Parathyroid adenoma (tissue), 2 donors: ENCODE results near the gene NFYB.
"Not testable (repeated sequence)": the region's sequence is repeated elsewhere in the genome, so short reads cannot be mapped to it uniquely, and the experiment has no call there.

ENCODE experiments used
- H2AFZ ChIP-seq: fragments of 300-600 bp; sonication (generic); one replicate; pipeline ENCODE4 v1.7.0; 2017; ENCODE audit warnings: antibody characterized with exemption, mild to moderate bottlenecking
- H3K27ac ChIP-seq: fragments of 300-600 bp; sonication (generic); one replicate; pipeline ENCODE4 v1.7.0; 2017
- H3K27me3 ChIP-seq: fragments of 300-600 bp; sonication (generic); one replicate; pipeline ENCODE4 v1.7.0; 2017; ENCODE audit warnings: low read length; ENCODE audit not compliant: control insufficient read depth, insufficient read depth
- H3K36me3 ChIP-seq: fragments of 300-600 bp; sonication (generic); one replicate; pipeline ENCODE4 v1.7.0; 2017; ENCODE audit warnings: low read length; ENCODE audit not compliant: control insufficient read depth, insufficient read depth
- H3K4me1 ChIP-seq: fragments of 300-600 bp; sonication (generic); one replicate; pipeline ENCODE4 v1.7.0; 2017; ENCODE audit warnings: control low read depth
- H3K4me2 ChIP-seq: fragments of 300-600 bp; sonication (generic); one replicate; pipeline ENCODE4 v1.7.0; 2017; ENCODE audit warnings: low read length
- H3K4me3 ChIP-seq: fragments of 300-600 bp; sonication (generic); one replicate; pipeline ENCODE4 v1.7.0; 2017; ENCODE audit warnings: low read depth, low read length
- H3K79me2 ChIP-seq: fragments of 300-600 bp; sonication (generic); one replicate; pipeline ENCODE4 v1.7.0; 2017; ENCODE audit warnings: control low read depth
- H3K9ac ChIP-seq: fragments of 300-600 bp; sonication (generic); one replicate; pipeline ENCODE4 v1.7.0; 2017; ENCODE audit warnings: mild to moderate bottlenecking
- H3K9me3 ChIP-seq: fragments of 300-600 bp; sonication (generic); one replicate; pipeline ENCODE4 v1.7.0; 2017; ENCODE audit warnings: low read length; ENCODE audit not compliant: control insufficient read depth
- TF ChIP-seq, protein P1 (sequence below): fragments of 300-600 bp; sonication (generic); IDR thresholded peaks from one replicate; pipeline ENCODE4 v1.7.0; 2017; ENCODE audit warnings: antibody characterized with exemption, mild to moderate bottlenecking
- donor health status: primary hyperparathyroidism.

NFYB gene

GRCh38 chr12:104122298-104122697, 15.7 kb downstream of the NFYB start:
- H3K4me2 ChIP-seq = no peak overlapping the region
- no peaks in the 10 kb centered on the region for H3K9me3 ChIP-seq
- H3K9ac ChIP-seq = no peak overlapping the region
- H3K4me3 ChIP-seq = no peak overlapping the region
- no peak overlapping the region for H3K27ac ChIP-seq
- no peaks in the 10 kb centered on the region for H3K79me2 ChIP-seq
- no peak overlapping the region for H2AFZ ChIP-seq
- H3K4me1 ChIP-seq = no peaks in the 10 kb centered on the region
- no peaks in the 10 kb centered on the region for H3K27me3 ChIP-seq
- TF ChIP-seq, protein P1, sequence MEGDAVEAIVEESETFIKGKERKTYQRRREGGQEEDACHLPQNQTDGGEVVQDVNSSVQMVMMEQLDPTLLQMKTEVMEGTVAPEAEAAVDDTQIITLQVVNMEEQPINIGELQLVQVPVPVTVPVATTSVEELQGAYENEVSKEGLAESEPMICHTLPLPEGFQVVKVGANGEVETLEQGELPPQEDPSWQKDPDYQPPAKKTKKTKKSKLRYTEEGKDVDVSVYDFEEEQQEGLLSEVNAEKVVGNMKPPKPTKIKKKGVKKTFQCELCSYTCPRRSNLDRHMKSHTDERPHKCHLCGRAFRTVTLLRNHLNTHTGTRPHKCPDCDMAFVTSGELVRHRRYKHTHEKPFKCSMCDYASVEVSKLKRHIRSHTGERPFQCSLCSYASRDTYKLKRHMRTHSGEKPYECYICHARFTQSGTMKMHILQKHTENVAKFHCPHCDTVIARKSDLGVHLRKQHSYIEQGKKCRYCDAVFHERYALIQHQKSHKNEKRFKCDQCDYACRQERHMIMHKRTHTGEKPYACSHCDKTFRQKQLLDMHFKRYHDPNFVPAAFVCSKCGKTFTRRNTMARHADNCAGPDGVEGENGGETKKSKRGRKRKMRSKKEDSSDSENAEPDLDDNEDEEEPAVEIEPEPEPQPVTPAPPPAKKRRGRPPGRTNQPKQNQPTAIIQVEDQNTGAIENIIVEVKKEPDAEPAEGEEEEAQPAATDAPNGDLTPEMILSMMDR = no peak
- no peaks in the 10 kb centered on the region for H3K36me3 ChIP-seq

DNA sequence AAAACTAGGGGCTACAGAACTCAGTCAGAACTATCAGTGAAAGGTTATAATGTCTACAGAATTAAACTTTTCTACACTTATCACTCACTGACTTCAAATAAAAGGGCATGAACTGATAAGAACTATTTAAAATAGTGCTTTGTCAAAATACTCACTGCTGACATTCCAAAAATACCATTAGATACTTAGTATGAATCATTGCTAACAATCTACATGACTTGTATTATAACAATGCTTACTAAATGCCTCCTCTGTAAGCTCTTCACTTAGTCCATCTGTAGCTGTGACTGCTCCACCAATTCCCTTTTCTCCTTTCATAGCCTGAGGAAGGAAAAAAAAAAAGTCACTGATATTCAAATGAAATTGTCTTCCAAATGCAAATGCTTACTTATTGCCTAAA, 17.0 kb downstream of the NFYB start:
- H2AFZ ChIP-seq = no peak overlapping the region
- no peak overlapping the region for H3K27ac ChIP-seq
- H3K4me3 ChIP-seq = no peak overlapping the region
- H3K36me3 ChIP-seq = no peaks in the 10 kb centered on the region
- no peaks in the 10 kb centered on the region for H3K4me1 ChIP-seq
- no peaks in the 10 kb centered on the region for H3K27me3 ChIP-seq
- no peak overlapping the region for H3K4me2 ChIP-seq
- H3K9ac ChIP-seq = no peak overlapping the region
- no peaks in the 10 kb centered on the region for H3K9me3 ChIP-seq
- TF ChIP-seq, protein P1 = no peak
- no peaks in the 10 kb centered on the region for H3K79me2 ChIP-seq

DNA sequence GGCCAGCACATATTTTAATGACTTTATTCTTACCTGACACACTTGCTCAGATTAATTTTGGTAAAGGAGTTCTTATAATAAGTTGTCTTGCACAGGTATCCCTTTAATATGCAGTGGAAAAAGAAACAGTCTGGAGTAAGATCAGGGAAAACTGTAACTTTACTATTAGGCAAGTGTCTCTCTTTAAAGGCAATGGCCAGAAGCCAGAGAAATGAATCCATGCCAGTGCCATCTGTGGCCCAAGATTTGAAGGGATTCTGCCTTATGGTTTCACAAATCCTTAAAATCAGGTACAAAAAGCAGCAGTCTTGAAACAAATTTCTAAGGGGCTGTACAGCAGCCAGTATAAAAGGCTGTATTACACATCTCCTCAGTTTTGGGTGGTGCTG, 22.4 kb downstream of the NFYB start:
- no peaks in the 10 kb centered on the region for H3K9me3 ChIP-seq
- no peak overlapping the region for H3K9ac ChIP-seq
- H3K27me3 ChIP-seq = no peaks in the 10 kb centered on the region
- no peak overlapping the region for H3K27ac ChIP-seq
- no peaks in the 10 kb centered on the region for H3K79me2 ChIP-seq
- no peak overlapping the region for H3K4me3 ChIP-seq
- H3K36me3 ChIP-seq = no peaks in the 10 kb centered on the region
- TF ChIP-seq, protein P1 = no peak
- no peak overlapping the region for H2AFZ ChIP-seq
- H3K4me1 ChIP-seq = peaks cover 4% of the 10 kb centered on the region
- H3K4me2 ChIP-seq = no peak overlapping the region

DNA sequence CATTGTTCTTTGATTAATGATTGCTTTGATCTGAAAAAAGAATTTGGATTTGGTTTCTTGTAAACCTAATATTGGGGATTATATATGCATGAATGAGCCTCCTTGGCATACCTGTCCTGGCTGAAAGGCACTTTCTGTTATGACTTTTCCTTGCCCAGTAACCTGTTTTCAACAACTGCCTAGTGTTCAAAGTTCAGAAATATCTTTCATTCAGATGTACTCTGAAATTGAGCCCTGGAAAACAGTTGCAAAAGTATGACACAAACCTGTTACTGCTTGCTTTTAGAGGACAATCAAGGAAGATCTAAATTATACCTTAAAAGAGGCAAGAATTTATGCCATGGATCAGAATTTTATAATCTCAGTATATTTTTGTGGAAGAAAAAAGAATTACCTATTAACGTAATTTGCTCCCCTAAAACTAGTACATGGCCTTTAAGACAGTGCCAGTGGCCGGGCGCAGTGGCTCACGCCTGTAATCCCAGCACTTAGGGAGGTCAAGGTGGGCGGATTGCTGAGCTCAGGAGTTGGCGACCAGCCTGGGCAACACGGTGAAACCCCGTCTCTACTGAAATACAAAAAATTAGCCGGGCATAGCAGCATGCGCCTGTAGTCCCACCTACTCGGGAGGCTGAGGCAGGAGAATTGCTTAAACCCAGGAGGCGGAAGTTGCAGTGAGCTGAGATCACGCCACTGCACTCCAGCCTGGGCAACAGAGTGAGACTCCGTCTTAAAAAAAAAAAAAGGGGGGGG, 23.0 kb downstream of the NFYB start:
- H3K4me2 ChIP-seq, H3K9me3 ChIP-seq, H3K27me3 ChIP-seq, H3K4me3 ChIP-seq, H3K79me2 ChIP-seq, H3K36me3 ChIP-seq, H3K27ac ChIP-seq, H3K4me1 ChIP-seq, H3K9ac ChIP-seq, H2AFZ ChIP-seq: not testable (repeated sequence)

- H3K4me2 ChIP-seq = no peak overlapping the region
- H3K9ac ChIP-seq = no peak overlapping the region
- TF ChIP-seq, protein P1 = peak; percentile 3
- H3K27ac ChIP-seq = no peak overlapping the region
- H3K4me1 ChIP-seq = peaks cover 9% of the 10 kb centered on the region
- H3K36me3 ChIP-seq = no peaks in the 10 kb centered on the region
- H2AFZ ChIP-seq = no peak overlapping the region
- H3K4me3 ChIP-seq = no peak overlapping the region
- no peaks in the 10 kb centered on the region for H3K79me2 ChIP-seq
- no peaks in the 10 kb centered on the region for H3K9me3 ChIP-seq
- no peaks in the 10 kb centered on the region for H3K27me3 ChIP-seq
Observed at GRCh38 chr12:104109446-104110271, 28.4 kb downstream of the NFYB start.
